Astrocyte of the spinal cord (primary cell): ENCODE measurements around the gene KRTAP10-10.

Experiments
- DNase-seq: peaks from one replicate; pipeline ENCODE4 v3.0.0; 2011; ENCODE audit warnings: low read depth, low spot score
- H3K4me3 ChIP-seq: 2 replicates; pipeline ENCODE4 v1.5.1; 2011; ENCODE audit warnings: low read depth, mild to moderate bottlenecking, low read length, moderate library complexity
- in situ Hi-C: cut with HindIII; loops from 2 replicates; pipeline ENCODE4 v1.10.0; 2017; ENCODE audit warnings: low sequenced_read_pairs
- TF ChIP-seq, protein P1 (sequence below): IDR thresholded peaks from 2 replicates; pipeline ENCODE4 v1.5.1; 2012; ENCODE audit warnings: low read depth, mild to moderate bottlenecking, low read length, inconsistent platforms

KRTAP10-10 gene

DNA sequence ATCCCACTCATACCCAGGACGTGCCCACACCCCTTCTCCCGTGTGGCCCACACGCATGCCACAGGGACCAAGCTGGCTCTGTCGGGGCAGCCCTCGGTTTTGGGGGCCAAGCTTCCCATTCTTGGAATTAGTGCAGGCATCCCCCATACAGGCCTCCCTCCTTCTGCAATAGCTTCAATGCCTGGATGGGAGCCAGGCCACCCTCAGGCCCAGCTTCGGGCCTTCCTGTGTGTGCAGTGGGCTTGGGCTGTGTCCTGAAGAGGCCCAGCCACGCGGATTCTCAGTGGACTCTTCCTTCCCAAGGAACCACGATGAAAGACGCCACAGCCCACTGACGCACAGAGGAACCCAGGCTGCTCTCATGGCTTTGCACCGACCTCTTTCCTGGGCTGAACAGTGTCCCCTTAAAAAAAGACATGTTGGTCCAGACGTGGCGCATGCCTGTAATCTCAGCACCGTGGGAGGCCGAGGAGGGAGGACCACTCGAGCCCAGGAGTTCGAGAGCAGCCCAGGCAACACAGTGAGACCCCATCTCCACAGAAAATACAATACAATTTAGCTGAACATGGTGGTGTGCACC is 12.5 kb downstream of the KRTAP10-10 start:
- in situ Hi-C loops = no loop called here
- no peak for DNase-seq
- TF ChIP-seq, protein P1, sequence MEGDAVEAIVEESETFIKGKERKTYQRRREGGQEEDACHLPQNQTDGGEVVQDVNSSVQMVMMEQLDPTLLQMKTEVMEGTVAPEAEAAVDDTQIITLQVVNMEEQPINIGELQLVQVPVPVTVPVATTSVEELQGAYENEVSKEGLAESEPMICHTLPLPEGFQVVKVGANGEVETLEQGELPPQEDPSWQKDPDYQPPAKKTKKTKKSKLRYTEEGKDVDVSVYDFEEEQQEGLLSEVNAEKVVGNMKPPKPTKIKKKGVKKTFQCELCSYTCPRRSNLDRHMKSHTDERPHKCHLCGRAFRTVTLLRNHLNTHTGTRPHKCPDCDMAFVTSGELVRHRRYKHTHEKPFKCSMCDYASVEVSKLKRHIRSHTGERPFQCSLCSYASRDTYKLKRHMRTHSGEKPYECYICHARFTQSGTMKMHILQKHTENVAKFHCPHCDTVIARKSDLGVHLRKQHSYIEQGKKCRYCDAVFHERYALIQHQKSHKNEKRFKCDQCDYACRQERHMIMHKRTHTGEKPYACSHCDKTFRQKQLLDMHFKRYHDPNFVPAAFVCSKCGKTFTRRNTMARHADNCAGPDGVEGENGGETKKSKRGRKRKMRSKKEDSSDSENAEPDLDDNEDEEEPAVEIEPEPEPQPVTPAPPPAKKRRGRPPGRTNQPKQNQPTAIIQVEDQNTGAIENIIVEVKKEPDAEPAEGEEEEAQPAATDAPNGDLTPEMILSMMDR = no peak
- no peak overlapping the region for H3K4me3 ChIP-seq

DNA sequence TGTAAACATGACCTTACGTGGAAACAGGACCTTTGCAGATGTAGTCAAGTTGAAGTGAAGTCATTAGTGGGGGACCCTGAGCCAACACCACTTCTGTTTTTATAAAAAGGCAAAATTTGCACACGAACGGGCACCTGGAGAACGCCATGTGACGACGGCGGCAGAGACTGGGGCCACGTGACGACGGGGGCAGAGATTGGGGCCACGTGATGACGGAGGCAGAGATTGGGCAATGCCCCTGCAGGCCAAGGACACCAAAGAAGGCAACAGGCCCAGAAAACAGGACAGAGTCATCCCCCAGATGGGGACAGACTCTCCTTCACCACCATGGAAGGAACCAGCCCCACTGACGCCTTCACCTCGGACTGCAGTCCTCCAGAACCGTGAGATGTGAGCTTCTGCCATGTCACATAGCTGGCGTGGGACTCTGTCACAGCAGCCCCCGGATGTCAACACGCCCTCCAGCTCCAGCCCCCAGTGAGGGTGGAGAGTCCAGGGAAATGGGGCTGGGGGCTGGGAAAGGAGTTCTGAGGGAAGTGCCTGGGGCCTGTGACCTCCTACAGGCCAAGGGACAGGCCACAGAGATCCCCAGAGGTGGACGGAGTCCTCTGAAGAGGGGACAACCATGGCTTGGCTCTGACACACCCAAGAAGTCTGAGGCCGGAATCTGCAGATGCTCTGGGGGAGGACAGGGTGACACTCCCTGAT is 13.3 kb downstream of the KRTAP10-10 start:
- DNase-seq = no peak
- H3K4me3 ChIP-seq = no peak overlapping the region
- TF ChIP-seq, protein P1 = no peak
- in situ Hi-C loops = no loop called here

DNA sequence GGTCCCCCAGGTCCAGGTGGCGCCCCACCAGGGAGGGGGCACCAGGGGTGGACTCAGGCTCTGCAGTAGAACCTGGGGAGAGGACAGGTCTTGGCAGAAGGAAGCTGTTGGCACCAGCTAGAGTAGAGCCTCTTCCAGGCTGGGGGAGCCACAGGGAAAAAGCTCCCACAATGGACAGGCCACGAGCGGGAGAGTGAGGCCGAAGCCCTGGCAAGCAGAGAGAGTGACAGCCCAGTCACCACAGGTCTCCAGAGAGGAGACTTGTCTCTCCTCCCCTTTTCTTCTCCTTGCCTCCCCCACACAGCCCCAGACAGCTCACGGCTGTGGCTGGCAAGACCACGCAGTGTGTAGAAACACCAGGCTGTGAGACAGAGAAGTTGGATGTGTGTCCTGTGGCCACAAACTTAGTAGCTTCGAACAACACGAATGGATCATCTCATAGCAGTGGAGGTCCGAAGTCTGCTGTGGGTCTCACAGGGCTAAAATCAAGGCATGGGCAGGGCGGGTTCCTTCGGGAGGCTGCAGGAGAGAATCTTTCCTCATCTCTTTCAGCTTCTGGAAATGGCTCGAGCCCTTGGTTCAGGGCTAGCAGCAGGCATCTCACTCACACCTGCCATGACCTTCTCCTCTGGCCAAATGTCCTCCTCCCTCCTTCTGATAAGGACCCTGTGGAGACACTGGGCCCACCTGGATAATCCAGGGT is 14.0 kb downstream of the KRTAP10-10 start:
- no peak overlapping the region for H3K4me3 ChIP-seq
- in situ Hi-C loops = no loop called here
- no peak for DNase-seq
- TF ChIP-seq, protein P1 = no peak

DNA sequence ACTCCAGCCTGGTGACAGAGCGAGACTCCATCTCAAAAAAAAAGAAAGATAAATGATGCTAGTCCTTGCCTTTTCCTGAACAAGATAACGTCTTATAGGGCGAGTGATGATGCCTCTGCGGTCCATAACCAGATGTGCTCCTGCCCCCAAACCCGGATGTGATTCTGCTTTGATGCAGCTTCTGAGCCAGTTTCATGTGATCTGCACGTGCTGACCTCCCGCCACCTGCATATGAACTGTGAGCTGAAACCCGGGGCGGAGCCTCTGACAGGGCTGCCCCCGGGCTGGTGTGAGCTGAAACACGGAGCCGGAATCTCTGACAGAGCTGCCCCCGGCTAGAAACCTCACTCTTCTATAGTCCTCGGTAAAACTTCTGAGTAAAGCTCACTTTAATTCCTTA is 16.0 kb downstream of the KRTAP10-10 start:
- H3K4me3 ChIP-seq = no peak overlapping the region

DNA sequence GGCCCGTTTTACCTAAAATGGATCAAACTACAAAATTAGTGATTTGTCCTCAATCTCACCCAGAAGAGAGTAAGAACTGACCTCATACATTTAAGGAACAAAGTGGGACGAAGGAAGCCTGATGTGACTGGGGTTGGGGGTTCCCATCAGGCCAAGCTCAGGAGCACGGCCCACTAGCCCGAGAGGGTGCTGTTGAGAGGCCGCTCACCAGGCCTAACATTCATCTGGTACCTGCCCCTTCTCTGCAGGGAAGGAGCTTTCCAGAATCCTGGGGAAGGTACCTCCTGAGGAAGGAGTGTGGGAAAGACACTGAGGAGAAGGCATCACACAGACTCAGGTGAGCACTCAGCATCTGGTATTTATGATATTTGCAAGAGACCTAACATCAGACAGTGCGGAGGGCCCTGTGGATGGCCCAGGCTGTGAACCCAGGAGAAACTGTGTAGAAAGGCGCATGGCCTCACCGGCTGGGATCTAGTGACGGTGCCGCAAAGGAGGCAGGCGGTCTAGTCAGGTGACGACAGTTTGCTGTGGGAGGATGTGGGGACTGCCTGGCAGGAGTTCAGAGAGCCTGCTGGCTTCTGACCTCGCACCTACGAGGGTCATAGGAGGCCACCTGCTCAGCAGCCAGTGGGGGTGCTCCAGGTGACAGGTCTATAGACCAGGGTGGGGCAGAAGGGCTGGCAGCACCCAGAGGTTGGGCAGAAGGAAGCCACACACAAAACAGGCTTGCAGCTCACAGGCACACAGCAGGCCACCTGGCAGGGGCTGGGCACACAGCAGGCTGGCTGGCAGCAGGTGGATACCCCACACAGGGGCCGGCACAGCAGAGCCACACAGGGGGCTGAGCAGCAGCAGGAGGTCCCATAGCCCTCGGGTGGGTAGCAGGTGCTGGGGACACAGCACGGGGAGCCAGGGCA is 16.8 kb downstream of the KRTAP10-10 start:
- in situ Hi-C loops = no loop called here
- TF ChIP-seq, protein P1 = no peak
- H3K4me3 ChIP-seq = no peak overlapping the region
- DNase-seq = no peak

More for the DNA sequence above, 16.0 kb downstream of the KRTAP10-10 start:
- TF ChIP-seq, protein P1 = no peak
- DNase-seq = no peak
- in situ Hi-C loops = no loop called here

DNA sequence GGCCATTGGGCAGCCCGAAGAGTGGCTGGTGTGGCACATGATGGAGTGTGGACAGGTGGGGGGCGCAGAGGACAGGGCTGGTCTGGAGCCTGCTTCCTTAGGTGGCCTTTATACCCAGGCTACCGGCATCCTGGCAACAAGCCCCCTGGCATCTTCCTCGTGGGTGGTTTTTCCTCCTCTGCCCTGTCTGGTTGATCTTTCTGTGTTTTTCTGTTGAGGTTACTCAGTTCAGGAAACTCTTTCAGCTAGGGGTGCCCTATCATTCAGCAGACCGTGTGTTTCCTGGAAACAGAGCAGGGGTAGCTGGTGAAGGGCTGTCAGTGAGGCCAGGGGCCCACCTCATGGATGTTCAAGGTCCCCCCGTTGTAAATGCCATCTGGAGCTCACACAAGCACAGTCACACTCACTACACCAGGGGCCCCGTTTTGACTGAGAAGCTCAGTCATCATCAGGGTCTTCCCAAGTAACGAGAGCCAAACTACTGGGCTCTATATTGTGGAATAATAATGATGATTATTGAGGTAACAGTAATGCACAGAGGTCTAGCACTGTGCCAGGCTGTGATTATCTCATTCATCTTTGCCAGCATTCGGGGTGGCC is 17.5 kb downstream of the KRTAP10-10 start, which contains the start of gene KRTAP12-4:
Gene KRTAP12-4 (minus strand): TSS at position 84 of the 600 bp plus-strand sequence. CDS start 45 bp downstream, at position 39.
- TF ChIP-seq, protein P1 = no peak
- H3K4me3 ChIP-seq = no peak within 1 kb of the TSS
- in situ Hi-C loops = no loop called here
- no peak for DNase-seq
